ENCODE results near the gene LRMDA. TPM values are rescaled to one million over a fixed set of nuclear protein-coding genes. Genes with fewer than 3 reads are reported as not detected.

LRMDA gene
- total RNA-seq, 4 donors from 2014 or later: 9.8 to 18.6 (median 15.8) TPM

- H3K27ac ChIP-seq: peak overlapping the region; percentile 71 to 92 (median 81)
- H3K27me3 ChIP-seq: peaks cover 0 to 4% of the 10 kb centered on the region in 2 donors
- H3K36me3 ChIP-seq: no peaks in the 10 kb centered on the region
- DNase-seq (ENCODE audit: low spot score in 2 of 2): no peak
- no peaks in the 10 kb centered on the region for H3K9me3 ChIP-seq
- no peak for TF ChIP-seq EP300 (IDR thresholded peaks at IDR 0.05)
- TF ChIP-seq CTCF (IDR thresholded peaks at IDR 0.05): peak in 3 of 5 experiments; percentile 9 to 25 (median 23)
- TF ChIP-seq POLR2A (IDR thresholded peaks at IDR 0.05): no peak
- WGBS, 2 donors: 11 to 21% methylated on average over 49 to 52 of the region's 68 CpGs
- H3K4me3 ChIP-seq: peak overlapping the region; percentile 57 to 87 (median 64)
- H3K4me1 ChIP-seq: peaks cover 0 to 45% (median 6%) of the 10 kb centered on the region in 4 donors
Observed at GRCh38 chr10:75407713-75408508, 23.5 kb upstream of the LRMDA start.

GRCh38 chr10:75408509-75408875 is 22.9 kb upstream of the LRMDA start:
- 2% methylated on average over 27 of the region's 27 CpGs for WGBS, 2 donors
- H3K4me3 ChIP-seq: peak overlapping the region; percentile 57 to 87 (median 64)
- no peaks in the 10 kb centered on the region for H3K9me3 ChIP-seq
- TF ChIP-seq CTCF (IDR thresholded peaks at IDR 0.05) (no peak), EP300 (IDR thresholded peaks at IDR 0.05) (no peak), POLR2A (IDR thresholded peaks at IDR 0.05) (no peak)
- H3K36me3 ChIP-seq: no peaks in the 10 kb centered on the region
- peaks cover 0 to 4% of the 10 kb centered on the region in 2 donors for H3K27me3 ChIP-seq
- H3K27ac ChIP-seq: peak overlapping the region; percentile 71 to 92 (median 81)
- DNase-seq (ENCODE audit: low spot score in 2 of 2): no peak
- peaks cover 0 to 45% (median 6%) of the 10 kb centered on the region in 4 donors for H3K4me1 ChIP-seq

- peaks cover 0 to 39% (median 5%) of the 10 kb centered on the region in 4 donors for H3K4me1 ChIP-seq
- H3K9me3 ChIP-seq: no peaks in the 10 kb centered on the region
- peak in 1 of 2 donors; percentile 52 for DNase-seq (ENCODE audit: low spot score in 2 of 2)
- H3K27me3 ChIP-seq: peaks cover 0 to 4% of the 10 kb centered on the region in 2 donors
- 1% methylated on average over 44 to 73 of the region's 76 CpGs for WGBS, 2 donors
- no peaks in the 10 kb centered on the region for H3K36me3 ChIP-seq
- peak overlapping the region; percentile 57 to 87 (median 64) for H3K4me3 ChIP-seq
- TF ChIP-seq POLR2A (IDR thresholded peaks at IDR 0.05): no peak
- TF ChIP-seq EP300 (IDR thresholded peaks at IDR 0.05): peak in 1 of 2 donors; percentile 72
- TF ChIP-seq CTCF (IDR thresholded peaks at IDR 0.05): peak in 1 of 5 experiments; percentile 16
- H3K27ac ChIP-seq: peak overlapping the region; percentile 71 to 92 (median 81)
Observed at GRCh38 chr10:75408911-75409885, 22.2 kb upstream of the LRMDA start.

GRCh38 chr10:75410132-75411005 is 21.1 kb upstream of the LRMDA start:
- H3K4me3 ChIP-seq: peak overlapping the region in 1 of 4 donors; percentile 57

More at GRCh38 chr10:75410132-75411005, 21.1 kb upstream of the LRMDA start:
- no peaks in the 10 kb centered on the region for H3K27me3 ChIP-seq
- TF ChIP-seq EP300 (IDR thresholded peaks at IDR 0.05) (no peak), CTCF (IDR thresholded peaks at IDR 0.05) (no peak), POLR2A (IDR thresholded peaks at IDR 0.05) (no peak)
- DNase-seq (ENCODE audit: low spot score in 2 of 2): no peak
- H3K27ac ChIP-seq: peak overlapping the region in 3 of 4 donors; percentile 71 to 92 (median 83)
- H3K4me1 ChIP-seq: peaks cover 0 to 29% (median 0%) of the 10 kb centered on the region in 4 donors
- no peaks in the 10 kb centered on the region for H3K36me3 ChIP-seq
- H3K9me3 ChIP-seq: no peaks in the 10 kb centered on the region
- WGBS, 2 donors: 55 to 63% methylated on average over 10 of the region's 10 CpGs

All from tibial nerve (tissue), 4 donors.